MG63 (cell line): ENCODE measurements around the gene SLPI. TPM values are rescaled to one million over a fixed set of nuclear protein-coding genes. Genes with fewer than 3 reads are reported as not detected.
A peak's percentile ranks its signal among the peaks of the same experiment; 100 is the strongest.

Experiments used
- DNase-seq: peaks from one replicate; pipeline ENCODE4 v3.0.0-alpha.2; 2020
- H3K27me3 ChIP-seq: fragments of 250-450 bp; sonication (Bioruptor Pico); 2 replicates; pipeline ENCODE4 v1.5.1; 2020; ENCODE audit warnings: mild to moderate bottlenecking, moderate library complexity
- H3K36me3 ChIP-seq: fragments of 250-450 bp; sonication (Bioruptor Pico); 2 replicates; pipeline ENCODE4 v1.5.1; 2020; ENCODE audit warnings: mild to moderate bottlenecking, moderate library complexity
- H3K4me3 ChIP-seq: fragments of 250-450 bp; sonication (Bioruptor Pico); 2 replicates; pipeline ENCODE4 v1.5.1; 2020; ENCODE audit warnings: mild to moderate bottlenecking, moderate library complexity
- H3K9me3 ChIP-seq: fragments of 250-450 bp; sonication (Bioruptor Pico); 2 replicates; pipeline ENCODE4 v1.5.1; 2020; ENCODE audit warnings: mild to moderate bottlenecking, moderate library complexity
- total RNA-seq: library from RNA; depleted of rRNA; stranded (reverse); fragments of >200 nt; shearing (Covaris generic); gene quantifications from 2 replicates; pipeline ENCODE4 v1.2.3, GENCODE V29; 2014; ENCODE audit warnings: low replicate concordance

The SLPI gene
- total RNA-seq, 1 experiment from 2014 or later = 52.2 TPM

GRCh38 chr20:45288376-45288775 lies 34.0 kb upstream of the SLPI start:
- DNase-seq = no peak
- Histone ChIP-seq H3K4me3 (no peak overlapping the region), H3K9me3 (no peaks in the 10 kb centered on the region), H3K27me3 (no peaks in the 10 kb centered on the region), H3K36me3 (no peaks in the 10 kb centered on the region)

DNA sequence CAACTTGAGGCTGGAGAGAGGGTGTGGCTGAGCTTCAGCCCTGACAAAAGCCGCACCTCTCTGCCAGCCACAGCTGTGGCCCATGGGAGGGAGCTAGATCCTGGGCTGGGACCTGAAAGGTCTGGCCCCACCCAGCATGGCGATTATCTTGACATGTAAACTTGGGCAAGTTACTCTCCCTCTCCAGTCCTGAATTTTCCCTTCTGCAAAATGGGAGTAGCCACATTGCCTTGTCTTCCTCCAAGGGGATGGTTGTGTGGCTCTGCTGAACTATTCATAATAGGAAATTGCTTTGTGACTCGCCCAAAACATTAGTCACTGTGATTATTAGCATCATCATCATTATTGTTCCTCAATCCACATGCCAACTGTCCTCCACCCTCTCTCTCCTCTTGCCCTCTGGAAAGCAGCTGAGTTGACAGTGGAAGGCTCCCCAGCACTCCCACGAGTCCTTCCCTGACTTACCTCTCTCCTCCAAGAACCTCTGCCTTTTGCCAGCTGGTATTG lies 29.2 kb upstream of the SLPI start:
- DNase-seq = peak; percentile 48

GRCh38 chr20:45282700-45283550 lies 28.6 kb upstream of the SLPI start:
- Histone ChIP-seq H3K4me3 (no peak overlapping the region), H3K9me3 (no peaks in the 10 kb centered on the region), H3K36me3 (no peaks in the 10 kb centered on the region), H3K27me3 (no peaks in the 10 kb centered on the region)
- peak; percentile 65 for DNase-seq

More for the DNA sequence above, 29.2 kb upstream of the SLPI start:
- Histone ChIP-seq H3K27me3 (no peaks in the 10 kb centered on the region), H3K9me3 (no peaks in the 10 kb centered on the region), H3K4me3 (no peak overlapping the region), H3K36me3 (no peaks in the 10 kb centered on the region)

DNA sequence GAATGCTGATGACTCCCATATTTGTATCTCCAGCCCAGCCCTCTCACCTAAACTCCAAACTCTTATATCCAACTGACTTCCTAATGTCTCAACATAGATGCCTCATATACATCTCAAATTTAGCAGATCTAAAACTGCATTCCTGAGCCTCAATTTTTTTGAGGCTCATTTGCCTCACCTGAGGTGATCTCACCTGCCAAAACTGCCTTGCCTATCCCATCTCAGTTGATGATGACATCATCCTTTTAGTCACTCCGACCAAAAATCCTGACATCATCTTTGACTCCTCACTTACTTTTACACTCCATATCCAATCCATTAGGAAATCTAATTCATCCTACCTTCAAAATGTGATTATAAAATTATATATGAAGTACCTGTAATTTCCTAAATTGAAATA lies 25.6 kb upstream of the SLPI start:
- Histone ChIP-seq H3K4me3 (no peak overlapping the region), H3K9me3 (no peaks in the 10 kb centered on the region), H3K36me3 (no peaks in the 10 kb centered on the region), H3K27me3 (0 out of 2 replicates have a peak, but pooled peaks cover 4% of the 10 kb centered on the region)
- no peak for DNase-seq

DNA sequence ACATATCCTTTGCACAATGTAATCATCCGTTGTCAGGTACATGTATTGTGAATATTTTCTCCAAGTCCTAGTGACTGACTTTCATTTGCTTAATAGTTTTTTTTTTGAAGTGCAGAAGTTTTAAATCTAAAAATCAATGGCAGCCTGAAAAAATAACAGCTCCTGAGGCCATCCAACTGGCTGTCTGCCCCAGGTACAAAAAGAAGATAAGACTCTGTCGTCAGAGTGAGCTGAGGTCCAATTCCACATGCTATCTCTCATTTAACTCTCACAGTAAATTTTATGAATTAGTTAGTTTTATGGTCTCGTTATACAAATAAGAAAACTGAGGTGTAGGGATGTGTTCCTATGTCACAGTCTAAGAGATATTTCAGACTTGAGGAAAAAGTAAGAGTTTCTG lies 21.0 kb upstream of the SLPI start:
- Histone ChIP-seq H3K9me3 (no peaks in the 10 kb centered on the region), H3K4me3 (no peak overlapping the region), H3K27me3 (0 out of 2 replicates have a peak, but pooled peaks cover 4% of the 10 kb centered on the region), H3K36me3 (no peaks in the 10 kb centered on the region)
- no peak for DNase-seq

- Histone ChIP-seq H3K36me3 (no peaks in the 10 kb centered on the region), H3K4me3 (no peak overlapping the region), H3K27me3 (no peaks in the 10 kb centered on the region), H3K9me3 (no peaks in the 10 kb centered on the region)
- DNase-seq = peak; percentile 19
Measured at GRCh38 chr20:45269754-45270270, 15.4 kb upstream of the SLPI start.

GRCh38 chr20:45269056-45269455 lies 14.7 kb upstream of the SLPI start:
- Histone ChIP-seq H3K36me3 (no peaks in the 10 kb centered on the region), H3K9me3 (no peaks in the 10 kb centered on the region), H3K27me3 (no peaks in the 10 kb centered on the region), H3K4me3 (no peak overlapping the region)
- DNase-seq = no peak

- peak; percentile 69 for DNase-seq
- no peak overlapping the region for H3K4me3 ChIP-seq
- no peaks in the 10 kb centered on the region for H3K9me3 ChIP-seq
- no peaks in the 10 kb centered on the region for H3K36me3 ChIP-seq
- H3K27me3 ChIP-seq = no peaks in the 10 kb centered on the region
Measured at GRCh38 chr20:45268531-45268930, 14.2 kb upstream of the SLPI start.

GRCh38 chr20:45266977-45267376 lies 12.6 kb upstream of the SLPI start:
- no peak for DNase-seq
- no peak overlapping the region for H3K4me3 ChIP-seq
- 0 out of 2 replicates have a peak, but pooled peaks cover under 1% of the 10 kb centered on the region for H3K27me3 ChIP-seq
- no peaks in the 10 kb centered on the region for H3K36me3 ChIP-seq
- no peaks in the 10 kb centered on the region for H3K9me3 ChIP-seq

DNA sequence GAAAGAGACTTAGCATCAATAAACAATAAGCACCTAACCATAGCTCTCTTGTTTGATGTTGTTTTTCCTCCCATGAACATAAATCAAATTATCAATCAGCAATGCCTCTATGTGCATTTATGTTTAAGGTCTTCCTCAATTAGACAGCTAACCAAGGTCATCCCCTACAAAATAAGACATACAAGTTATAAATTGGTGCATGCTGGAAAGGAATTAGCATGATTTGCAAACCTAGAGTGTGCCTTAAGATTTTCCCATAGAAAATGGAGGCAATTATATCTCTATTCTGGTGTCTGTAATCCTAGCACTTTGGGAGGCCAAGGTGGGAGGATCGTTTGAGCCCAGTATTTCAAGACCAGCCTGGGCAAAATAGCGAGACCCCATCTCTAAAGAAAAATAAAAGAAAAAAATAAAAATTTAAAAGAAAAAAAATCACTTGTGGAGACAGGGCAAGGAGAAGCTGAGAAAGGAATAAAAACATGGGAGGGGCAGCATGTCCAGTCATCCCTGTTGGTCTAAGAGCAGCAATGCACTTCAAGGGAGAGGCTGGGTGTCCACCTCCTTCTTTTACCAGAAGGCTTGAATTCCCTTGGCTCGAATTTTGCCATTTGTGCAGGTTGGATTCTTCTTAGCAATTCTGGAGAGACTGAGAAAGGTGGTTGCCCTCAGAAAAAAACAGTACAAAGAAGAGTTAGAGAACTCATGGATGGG lies 9.3 kb upstream of the SLPI start:
- DNase-seq = no peak
- no peak overlapping the region for H3K4me3 ChIP-seq
- 0 out of 2 replicates have a peak, but pooled peaks cover 4% of the 10 kb centered on the region for H3K27me3 ChIP-seq
- H3K36me3 ChIP-seq = no peaks in the 10 kb centered on the region
- H3K9me3 ChIP-seq = no peaks in the 10 kb centered on the region

DNA sequence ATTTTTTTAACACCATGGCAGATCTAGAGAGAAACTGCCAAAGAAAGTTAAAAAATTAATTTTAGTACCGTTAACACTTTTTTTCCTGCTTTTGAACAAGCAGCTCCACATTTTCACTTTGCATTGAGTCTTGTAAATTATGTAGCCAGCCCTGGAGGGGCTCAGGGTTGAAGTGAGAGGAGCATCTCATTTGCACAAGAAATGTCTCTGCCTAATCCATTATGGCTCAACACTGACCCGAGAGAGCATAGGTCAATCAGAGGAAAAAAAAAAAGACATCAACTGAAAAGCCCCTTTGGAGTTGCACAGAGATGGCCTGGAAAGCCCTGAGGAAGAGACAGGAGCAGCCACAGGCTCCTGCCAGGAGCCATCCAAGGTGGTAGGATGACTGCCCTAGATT lies 4.3 kb upstream of the SLPI start:
- no peaks in the 10 kb centered on the region for H3K9me3 ChIP-seq
- no peak for DNase-seq
- H3K27me3 ChIP-seq = 0 out of 2 replicates have a peak, but pooled peaks cover 4% of the 10 kb centered on the region

DNA sequence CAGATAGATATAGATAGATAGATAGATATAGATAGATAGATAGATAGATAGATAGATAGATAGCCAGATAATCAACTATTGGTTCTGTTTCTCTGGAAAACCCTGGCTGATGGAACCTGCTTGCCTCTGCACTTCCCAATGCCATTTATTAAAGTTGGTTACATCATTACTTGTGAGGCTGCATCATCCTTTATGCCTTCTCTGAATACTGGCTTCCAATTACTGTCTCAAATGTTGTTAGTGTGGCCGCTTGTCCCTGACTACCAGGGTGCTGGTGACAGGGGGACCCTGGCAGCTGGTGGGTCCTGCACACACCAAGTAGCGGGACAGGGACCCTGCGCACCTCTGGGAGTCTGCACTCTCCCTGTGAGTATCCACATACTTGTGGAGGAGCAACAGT lies 3.9 kb upstream of the SLPI start:
- no peaks in the 10 kb centered on the region for H3K9me3 ChIP-seq
- no peak overlapping the region for H3K4me3 ChIP-seq
- H3K36me3 ChIP-seq = no peaks in the 10 kb centered on the region
- H3K27me3 ChIP-seq = 0 out of 2 replicates have a peak, but pooled peaks cover 4% of the 10 kb centered on the region
- DNase-seq = no peak

More for the DNA sequence above, 4.3 kb upstream of the SLPI start:
- no peaks in the 10 kb centered on the region for H3K36me3 ChIP-seq
- H3K4me3 ChIP-seq = no peak overlapping the region

DNA sequence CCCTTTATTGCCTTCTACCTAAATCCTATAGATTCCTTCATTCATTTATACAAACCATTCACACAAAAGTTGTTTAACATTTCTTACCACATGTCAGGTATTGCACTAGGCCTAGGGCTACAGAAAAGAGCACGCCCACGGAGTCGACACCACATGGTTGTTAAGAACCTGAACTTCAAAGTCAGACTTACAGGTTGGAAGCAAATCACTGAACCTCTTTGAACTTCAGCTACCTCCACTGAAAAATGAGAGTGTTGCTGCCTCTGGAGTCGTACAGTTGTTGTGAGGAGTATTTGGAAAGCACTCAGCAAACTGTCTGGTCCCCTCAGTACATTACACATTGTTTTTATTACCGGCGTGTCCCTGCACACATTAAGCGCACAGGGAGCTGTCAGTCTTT lies 3.3 kb upstream of the SLPI start:
- H3K4me3 ChIP-seq = no peak overlapping the region
- H3K9me3 ChIP-seq = no peaks in the 10 kb centered on the region
- DNase-seq = no peak
- H3K36me3 ChIP-seq = no peaks in the 10 kb centered on the region
- H3K27me3 ChIP-seq = 0 out of 2 replicates have a peak, but pooled peaks cover 4% of the 10 kb centered on the region

GRCh38 chr20:45257161-45257560 lies 2.8 kb upstream of the SLPI start:
- no peaks in the 10 kb centered on the region for H3K36me3 ChIP-seq
- no peak for DNase-seq
- 0 out of 2 replicates have a peak, but pooled peaks cover 4% of the 10 kb centered on the region for H3K27me3 ChIP-seq
- no peak overlapping the region for H3K4me3 ChIP-seq
- no peaks in the 10 kb centered on the region for H3K9me3 ChIP-seq

GRCh38 chr20:45253261-45253660 lies 1.1 kb downstream of the SLPI start:
- H3K9me3 ChIP-seq = no peaks in the 10 kb centered on the region
- no peaks in the 10 kb centered on the region for H3K36me3 ChIP-seq
- no peak overlapping the region for H3K4me3 ChIP-seq
- no peaks in the 10 kb centered on the region for H3K27me3 ChIP-seq
- no peak for DNase-seq

DNA sequence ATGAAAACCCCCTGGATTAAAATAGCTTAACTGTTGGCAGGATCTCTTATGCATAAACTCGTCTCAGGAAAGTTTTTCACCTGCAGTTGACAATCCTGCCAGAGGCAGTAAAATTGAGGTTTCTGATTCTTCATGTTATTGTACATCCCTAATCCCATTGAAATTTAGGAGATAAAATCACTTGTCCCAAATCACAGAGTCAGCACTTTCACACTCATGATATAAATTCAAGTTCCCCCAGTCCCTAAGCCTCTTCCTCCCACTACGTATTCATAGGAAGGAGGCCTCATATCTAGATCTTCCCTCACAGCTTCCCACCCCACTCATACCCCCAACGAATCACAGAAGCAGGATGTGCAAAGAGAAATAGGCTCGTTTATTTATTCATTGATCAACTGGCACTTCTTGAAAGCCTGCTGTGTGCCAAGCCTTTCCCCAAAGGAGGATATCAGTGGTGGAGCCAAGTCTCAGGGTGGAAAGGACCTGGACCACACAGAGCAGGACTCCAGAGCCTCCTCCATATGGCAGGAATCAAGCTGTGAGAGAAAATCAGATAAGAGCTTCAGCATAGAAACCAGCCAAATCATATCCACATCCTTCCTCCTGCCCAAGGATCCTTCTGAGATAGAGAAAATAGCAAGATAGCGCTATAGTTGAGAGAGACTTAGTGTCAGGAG lies 2.3 kb downstream of the SLPI start:
- H3K27me3 ChIP-seq = no peaks in the 10 kb centered on the region

GRCh38 chr20:45248609-45249008 lies 5.8 kb downstream of the SLPI start:
- DNase-seq = no peak
- no peak overlapping the region for H3K4me3 ChIP-seq
- no peaks in the 10 kb centered on the region for H3K9me3 ChIP-seq
- H3K36me3 ChIP-seq = no peaks in the 10 kb centered on the region
- H3K27me3 ChIP-seq = peaks cover 12% of the 10 kb centered on the region

More for the DNA sequence above, 2.3 kb downstream of the SLPI start:
- no peaks in the 10 kb centered on the region for H3K9me3 ChIP-seq
- H3K4me3 ChIP-seq = no peak overlapping the region
- H3K36me3 ChIP-seq = no peaks in the 10 kb centered on the region
- DNase-seq = no peak
